COLO668 (cell line): Measurements from ENCODE around the gene TMEM181.
A peak's percentile ranks its signal among the peaks of the same experiment; 100 is the strongest.
"Not testable (repeated sequence)": the region's sequence is repeated elsewhere in the genome, so short reads cannot be mapped to it uniquely, and the experiment has no call there.

ENCODE experiments used
- DNase-seq: peaks from one replicate; lab custom pipeline; 2025; ENCODE audit not compliant: unreplicated experiment; lab: John Stamatoyannopoulos, UW

The TMEM181 gene

DNA sequence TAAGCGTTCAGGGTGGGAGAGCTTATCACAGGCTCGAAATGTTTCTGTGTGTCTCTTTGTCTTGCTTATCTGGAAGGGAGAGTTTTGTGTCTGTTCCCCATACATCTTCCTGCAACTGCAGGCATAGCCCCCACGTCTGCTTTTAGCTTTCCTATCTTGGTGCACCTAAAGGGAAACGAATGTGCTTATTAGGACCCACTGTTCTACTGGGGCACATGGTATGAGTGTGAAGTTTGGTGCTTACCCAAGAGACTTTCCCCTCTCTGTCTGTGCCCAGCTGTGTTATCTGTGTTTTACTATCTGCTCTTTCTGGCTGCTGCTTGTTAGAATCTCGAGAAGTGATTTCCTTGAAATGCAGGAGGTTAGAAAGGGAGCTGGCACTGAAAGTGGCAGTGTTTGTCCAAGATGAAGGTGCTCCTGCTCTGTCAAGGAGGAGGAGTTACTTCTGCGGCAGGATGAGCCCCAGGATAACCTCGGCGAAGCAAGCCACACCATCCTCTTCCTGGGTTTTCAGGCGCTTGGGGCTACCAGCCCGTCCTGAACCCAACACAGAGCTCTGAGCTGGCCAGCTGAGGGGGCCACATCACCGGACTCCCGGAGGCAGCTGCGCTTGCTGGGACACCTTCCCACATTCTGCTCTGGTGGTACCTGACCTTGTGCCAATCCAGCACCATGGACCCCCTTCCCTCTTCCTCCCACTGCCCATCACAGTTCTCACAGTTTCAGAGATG is 61.2 kb downstream of the TMEM181 start:
- no peak for DNase-seq

DNA sequence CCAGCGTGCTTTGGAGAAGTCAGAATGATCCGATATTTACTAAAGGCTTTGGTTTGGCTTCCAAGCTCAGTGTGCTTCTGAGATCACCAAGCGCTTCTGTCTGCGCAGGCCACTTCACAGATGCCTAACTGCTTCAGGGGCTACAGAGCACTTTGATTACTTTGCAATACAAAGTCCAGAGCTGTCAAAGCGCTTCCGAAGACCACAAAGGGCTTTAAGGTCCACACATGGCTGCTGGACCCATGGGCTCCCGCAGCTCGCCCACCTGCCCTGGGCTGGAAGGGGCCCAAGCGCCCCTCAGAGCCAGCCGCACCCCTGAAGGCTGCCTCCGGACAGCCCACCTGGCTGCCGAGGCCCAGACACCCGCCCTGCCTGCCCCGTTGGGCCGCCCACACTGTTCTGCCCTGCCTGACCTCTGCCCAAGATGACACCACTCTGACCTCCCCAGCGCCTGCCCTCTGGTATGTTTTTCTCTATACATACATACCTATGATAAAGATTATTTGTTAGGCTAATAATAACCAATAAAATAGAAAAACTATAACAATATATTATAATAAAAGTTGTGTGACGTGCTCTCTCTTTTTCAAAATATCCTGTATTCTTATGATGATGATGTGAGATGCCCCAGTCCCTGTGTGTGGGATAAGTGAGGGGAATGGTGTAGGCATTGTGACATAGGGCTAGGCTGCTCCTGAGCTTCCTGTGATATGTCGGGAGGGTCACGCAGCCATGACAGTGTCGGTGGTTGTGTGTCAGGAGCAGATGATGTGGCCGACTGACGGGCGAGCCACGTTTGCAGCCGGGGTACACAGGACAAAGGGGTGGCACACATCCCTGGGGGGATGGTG is 62.0 kb downstream of the TMEM181 start:
- DNase-seq: no peak

DNA sequence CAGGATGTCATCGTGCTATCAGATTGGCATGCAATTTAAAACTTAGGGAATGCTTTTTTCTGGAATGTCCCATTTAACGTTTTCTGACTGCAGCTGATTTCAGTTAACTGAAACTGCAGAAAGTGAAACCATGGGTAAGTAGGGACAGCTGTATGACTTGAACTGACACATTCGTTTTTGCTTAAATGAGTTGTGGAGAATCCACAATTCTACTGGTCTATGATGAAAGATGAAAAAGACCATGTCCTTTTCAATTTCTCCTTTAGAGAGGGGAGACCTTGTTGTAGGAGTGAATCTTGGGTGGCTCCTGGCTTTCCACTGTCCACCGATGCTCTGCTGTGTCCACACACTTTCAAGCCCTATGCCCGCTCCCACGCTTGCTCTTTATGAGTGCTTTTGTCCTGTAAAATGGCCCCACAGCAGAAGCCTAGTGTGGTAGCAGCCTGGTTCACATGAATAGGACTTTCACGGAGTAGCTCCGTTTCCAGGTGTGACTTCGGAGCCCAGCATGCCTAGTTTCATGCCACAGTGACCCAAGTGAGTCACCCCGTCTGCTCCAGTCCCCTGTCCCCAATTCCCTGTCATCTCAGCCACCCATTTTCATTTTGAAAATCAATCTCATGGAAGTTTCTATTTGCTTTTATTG is 62.8 kb downstream of the TMEM181 start:
- no peak for DNase-seq

DNA sequence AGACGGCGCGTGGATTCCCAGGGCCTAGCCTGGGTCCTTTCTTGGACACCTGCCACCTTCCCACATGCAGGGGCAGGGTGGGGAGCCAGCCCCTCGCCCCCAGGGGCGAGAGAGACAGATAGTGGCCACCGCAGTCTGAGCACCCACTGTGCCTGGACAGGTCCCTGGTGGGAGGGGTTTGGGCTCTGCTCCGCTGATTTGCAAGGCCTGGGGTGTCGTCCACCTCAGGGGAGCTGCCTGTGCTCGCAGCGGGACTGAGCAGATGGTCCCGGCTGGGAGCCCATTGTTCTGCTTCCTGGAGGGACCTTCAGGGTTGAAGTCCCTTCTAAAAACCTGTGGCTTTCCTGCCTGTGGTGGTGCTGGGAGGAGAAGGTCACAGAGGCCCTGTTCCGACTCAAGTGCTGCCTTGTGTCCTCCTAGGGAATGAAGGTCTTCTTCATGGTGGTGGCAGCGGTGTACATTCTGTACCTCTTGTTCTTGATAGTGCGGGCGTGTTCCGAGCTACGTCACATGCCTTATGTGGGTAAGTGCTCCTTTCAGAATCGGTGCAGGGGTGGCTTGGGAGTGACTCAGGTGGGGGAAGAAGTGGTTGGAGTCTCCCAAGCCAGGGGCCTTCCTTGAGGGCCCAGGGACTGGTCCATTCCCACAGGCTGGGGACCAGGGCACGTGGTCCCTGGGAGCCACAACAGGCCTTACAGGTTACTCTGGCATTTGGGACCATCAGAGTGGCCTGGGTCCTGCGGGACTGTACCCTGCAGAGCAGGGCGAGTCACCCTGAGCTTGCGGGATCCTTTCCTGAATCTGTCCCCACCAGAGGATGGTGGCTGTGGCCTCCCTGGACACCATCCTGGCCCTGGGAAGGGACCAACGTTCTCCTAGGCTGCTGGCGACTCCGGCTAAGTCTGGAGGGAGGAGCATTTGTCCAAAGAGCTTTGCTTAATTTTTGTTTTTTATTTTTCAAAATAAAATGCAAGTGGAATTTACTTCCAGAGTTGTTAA is 65.1 kb downstream of the TMEM181 start:
- DNase-seq: no peak

DNA sequence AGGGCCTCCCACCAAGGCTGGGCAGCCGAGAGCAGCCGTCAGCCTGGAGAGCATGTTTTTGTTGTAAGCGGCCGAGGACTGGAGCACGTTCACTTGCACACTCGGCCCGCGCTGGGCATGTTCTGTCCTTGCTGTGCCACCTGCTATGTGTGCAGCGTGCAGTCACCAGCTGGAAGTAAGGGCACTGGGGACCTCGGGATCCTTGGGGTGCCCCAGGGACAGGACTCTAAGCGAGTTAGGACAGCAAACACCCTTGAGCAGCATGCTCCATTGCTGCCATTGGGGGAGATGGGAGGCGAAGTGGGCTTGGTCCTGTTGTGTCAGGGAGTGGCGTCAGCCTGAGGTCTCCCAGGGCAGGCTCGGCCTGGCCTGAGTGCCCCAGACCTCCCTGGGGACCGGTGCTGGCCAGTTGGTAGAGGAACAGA is 66.0 kb downstream of the TMEM181 start:
- DNase-seq: no peak

DNA sequence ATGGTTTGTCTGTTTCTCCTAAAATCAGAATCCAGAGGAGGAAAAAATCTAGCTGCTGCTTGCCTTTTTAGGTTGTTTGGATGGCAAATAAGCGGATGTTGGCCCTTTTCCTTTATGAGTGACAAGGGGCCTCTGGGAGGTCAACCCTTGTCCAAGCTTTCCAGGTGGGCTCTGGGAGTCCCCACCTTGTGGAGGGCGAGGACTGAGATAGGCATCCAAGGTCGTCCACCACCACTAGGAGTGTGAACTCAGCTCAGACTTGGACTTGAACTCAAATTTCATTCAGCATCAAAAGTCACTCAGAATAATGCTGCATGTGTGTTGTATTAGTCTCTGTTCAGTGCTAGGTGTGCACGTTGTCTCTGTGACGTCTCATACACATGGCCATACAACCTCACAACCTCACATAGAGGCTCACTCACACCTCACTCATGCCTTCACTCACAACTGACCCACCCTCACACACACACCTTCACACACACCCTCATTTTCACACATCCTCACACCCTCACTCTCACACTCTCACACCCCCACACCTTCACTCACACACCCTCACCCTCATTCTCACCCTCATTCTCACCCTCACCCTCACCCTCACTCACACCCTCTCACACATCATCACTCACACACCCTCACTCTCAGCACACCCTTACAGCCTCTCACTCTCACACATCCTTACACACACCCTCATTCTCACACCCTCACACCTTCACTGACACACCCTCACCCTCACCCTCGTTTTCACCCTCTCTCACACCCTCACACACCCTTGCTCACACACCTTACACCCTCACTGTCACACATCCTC is 66.7 kb downstream of the TMEM181 start:
- DNase-seq: no peak

DNA sequence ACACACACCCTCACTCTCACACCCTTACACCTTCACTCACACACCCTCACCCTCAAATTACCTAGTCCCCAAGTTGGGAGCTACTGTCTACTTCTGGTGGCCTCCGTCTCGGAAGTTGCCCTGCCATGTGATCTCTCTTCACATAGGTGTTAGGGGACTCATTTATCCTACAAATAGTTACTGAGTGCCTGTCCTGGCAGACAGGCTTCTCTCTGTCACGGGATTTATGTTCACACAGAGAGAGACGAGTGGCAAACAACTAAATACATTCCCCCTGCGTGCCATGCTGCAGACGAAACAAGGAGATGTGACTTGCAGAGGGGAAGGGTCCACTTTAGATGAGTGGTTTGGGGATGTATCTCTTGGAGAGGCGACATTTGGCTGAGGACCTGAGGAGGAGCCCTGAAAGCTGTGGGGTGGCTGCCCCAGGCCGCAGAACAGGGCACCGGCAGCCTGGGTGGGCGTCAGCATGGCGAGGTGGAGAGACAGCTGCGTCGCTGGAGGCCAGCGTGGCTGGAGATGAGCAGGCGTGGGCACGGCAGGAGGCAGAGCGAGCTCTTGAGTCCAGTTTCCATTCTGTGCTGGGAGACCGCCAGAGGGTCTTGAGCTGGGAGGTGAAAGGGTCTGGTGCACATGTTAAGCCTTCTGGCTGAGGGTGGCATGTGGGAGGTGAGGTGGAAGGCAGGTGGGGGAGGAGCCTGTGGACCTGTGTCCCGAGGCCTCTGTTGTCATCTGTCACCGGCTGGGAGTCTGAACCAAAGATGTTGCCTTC is 67.5 kb downstream of the TMEM181 start:
- no peak for DNase-seq

DNA sequence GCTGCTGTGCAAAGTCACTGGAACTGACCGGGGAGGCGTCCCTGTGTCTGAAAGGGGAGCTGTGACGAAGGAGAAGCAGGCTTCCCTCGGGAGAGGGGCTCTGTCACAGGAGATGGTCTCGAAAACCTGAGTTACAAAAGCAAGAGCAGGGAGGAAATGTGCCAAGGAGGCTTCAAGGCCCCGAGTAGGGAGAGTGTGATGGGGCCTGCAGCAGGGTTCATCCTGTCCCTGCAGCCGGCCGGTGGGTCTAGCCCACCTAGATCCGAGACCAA is 68.0 kb downstream of the TMEM181 start:
- DNase-seq: no peak

DNA sequence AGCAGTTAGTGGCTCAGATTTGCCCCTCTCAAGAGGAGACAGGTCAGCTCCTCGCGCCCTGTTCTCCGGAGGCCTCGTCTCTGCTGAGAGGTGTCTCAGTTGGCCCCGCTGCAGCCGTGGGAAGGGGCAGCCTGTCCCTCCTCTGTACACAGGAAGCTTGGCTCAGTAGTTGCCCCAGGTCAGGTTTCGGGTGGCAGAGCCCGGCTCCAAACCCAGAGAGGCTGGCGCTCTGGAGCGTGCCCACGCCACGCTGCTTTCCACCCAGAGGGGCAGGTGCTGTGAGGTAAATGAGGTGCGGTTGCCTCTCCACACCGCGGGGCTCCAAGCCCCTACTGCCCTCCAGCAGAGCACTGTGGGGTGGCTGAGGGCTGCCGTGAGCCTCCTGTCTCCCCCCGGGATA is 68.7 kb downstream of the TMEM181 start:
- DNase-seq: no peak

DNA sequence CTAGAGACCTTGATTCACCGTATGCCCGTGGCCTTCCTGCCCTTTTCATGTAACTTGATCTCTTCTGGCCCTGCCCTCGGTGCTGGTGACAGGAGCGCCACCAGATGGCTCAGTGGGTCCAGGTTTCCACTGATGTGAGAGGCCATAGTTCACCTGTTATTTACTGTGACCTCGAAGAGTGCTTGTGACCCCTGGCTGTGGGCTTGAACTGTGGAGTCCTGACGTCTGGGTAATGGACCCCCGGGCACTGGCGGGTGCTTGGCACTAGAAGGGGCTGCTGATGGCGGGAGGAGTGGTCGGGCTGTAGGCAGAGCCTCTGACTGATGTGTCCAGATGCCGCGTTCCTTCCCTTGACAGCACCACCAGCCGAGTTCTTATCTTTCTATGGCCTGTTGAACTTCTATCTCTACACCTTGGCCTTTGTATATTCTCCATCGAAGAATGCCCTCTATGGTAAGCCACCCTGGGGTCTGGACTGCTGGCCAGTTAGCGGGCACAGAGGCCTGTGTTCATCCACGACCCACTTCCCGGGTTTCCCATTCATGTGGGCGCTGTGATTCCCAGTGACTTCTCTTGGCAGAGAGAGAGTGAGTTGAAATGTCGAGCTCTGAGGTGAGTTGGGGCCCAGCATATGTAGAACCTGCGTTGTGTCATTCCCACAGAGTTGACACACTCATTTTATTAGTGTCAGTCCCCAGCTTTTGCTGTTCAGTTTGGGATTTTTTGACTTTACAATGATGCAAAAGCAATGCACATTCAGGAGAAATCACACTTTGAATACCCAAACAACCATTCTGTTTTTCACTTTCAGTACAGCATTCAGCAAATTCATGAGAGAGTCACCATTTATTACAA is 69.7 kb downstream of the TMEM181 start:
- DNase-seq: peak; percentile 32

DNA sequence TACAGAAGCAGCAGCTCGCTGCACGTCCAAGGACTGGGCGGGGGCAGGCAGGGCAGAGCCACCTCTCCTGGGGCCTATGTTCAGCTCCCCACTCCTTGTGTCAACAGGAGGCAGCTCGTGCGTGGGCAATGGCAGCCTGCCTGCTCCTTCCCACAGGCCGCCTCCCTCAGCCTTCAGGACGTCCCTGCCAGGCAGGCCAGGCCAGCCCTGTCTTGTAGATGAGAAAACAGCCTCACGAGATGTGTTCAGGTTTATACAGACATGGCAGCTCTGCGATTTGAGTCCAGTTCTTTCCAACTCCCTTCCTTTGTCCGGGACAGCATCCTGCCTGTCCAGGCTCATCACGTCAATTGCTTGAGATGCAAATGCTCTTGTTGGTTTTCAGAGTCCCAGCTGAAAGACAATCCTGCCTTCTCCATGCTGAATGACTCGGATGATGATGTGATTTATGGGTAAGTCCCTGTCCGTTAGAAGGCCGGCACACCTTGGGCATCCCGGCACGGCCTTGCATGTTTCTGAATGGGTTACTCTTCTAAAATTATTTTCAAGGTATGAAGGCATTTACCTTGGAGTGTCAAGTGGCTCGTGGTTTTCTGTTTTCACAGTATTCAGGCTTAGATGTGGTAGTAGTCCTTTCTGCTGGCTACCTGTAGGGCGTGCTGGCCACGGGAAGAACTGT is 71.2 kb downstream of the TMEM181 start:
- DNase-seq: no peak

DNA sequence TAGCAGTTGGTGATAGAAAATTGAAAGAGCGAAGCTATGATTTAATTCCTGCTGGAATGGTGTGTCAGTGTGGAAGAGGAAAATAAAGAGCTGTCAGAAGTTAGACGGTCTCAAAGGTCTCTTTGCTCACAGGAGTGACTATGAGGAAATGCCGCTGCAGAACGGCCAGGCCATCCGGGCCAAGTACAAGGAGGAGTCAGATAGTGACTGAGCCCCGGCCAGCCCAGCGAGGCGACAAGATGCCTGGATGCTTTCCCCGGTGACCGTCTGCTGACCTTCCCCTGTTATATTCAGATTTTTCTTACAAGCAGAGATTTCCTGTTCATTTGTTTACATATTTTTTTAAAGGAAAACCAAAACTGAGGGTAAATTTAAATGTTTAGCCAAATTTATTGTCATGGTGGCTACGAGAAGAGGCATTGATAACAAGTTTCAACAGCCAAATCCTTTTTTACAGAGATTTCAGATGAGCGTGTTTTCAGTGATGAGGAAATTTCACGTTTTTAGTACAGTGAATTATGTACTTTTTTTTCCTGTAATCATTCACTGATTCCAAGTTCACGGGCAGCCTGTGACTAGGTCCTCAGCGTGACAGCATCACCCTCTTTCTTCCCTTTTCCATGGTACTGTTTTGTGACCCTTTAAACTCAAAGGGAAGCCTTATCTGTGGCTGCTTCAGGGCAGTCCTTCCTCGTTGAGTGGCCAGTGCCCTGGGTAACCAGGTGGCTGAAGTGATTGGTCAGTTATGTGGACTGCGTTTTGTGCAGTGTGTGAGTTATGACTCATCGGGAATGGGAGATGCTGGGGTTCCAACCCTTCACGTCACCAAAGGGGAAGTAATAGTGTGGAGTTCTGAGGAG is 72.0 kb downstream of the TMEM181 start:
- no peak for DNase-seq

DNA sequence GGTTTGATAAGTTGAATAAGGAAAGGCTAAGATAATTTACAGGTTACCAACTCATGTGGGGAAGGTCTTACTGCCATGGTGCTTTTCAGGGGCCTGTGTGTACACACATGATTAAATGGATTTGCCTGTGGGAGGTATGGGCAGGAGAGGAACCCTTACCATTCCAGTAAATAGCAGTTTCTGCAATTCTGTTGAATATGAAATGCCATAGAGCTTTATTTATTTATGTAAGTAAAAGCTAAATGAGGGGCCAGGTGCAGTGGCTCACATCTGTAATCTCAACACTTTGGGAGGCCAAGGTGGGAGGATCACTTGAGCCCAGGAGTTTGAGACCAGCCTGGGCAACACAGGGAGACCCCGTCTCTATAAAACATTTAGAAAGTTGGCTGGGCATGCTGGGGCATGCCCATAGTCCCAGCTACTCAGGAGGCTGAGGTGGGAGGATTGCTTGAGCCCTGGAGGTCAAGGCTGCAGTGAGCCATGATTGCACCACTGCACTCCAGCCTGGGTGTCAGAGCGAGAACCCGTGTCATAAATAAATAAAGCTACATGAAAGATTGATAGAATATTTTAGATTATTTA is 72.7 kb downstream of the TMEM181 start:
- DNase-seq: not testable (repeated sequence)

DNA sequence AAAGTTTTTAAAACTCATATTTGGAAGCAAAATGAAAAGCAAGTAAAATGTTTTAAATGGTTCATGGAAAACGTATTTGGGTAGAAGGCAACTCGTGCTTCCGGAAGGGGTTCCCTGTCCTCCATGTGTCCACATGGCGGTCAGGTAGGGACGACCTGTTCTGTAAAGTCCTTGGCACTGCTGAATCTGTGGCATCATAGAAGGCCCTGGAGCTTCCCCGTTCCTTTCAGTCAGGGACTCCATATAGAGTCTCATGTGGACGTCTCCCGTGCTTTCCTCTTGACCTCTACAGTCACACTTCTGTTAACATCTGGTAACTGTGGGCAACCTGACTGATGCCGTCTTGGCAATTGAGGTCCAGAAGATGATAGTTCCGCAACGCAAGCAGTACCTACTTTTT is 73.2 kb downstream of the TMEM181 start:
- no peak for DNase-seq

DNA sequence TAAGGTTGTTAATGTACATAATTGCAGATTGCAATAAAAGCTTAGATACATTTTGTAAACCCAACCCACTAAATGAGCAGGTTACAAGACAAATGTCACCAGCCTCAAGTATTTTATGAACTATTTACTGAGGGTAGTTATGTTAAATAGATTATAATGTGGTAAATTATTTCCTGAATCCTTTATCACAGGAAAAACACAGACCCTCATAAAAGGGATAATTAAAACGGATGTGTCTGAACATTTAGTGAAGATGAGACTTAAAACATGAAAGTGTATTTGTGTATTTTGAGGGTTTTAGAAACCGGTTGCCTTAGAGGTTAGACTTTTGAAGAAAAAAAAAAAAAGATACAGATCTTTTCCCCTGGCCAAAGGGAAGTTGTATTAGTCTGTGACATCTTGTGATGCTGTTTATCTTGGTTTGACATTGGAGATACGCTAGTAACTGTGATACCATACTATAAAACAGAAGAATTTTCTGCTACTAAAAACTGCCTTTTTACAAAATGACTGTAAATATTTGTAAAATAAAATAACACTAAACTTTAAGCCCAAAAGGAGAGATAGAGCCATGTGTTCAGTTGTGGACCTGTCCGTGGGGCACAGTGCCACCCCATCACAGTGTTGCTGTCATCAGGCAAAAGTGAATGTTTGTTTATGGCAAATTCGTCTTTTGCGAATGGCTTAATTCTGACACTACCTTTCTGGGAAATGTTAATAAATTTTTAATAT is 75.0 kb downstream of the TMEM181 start:
- DNase-seq: no peak
